IPS-11a (cell line): ENCODE measurements around the gene LAIR2.
"Not testable (repeated sequence)": the region's sequence is repeated elsewhere in the genome, so short reads cannot be mapped to it uniquely, and the experiment has no call there.

ENCODE experiments used
- H3K4me3 ChIP-seq: one replicate; pipeline ENCODE4 v1.5.1; 2013; ENCODE audit warnings: low read depth, low read length, control low read depth

The LAIR2 gene

DNA sequence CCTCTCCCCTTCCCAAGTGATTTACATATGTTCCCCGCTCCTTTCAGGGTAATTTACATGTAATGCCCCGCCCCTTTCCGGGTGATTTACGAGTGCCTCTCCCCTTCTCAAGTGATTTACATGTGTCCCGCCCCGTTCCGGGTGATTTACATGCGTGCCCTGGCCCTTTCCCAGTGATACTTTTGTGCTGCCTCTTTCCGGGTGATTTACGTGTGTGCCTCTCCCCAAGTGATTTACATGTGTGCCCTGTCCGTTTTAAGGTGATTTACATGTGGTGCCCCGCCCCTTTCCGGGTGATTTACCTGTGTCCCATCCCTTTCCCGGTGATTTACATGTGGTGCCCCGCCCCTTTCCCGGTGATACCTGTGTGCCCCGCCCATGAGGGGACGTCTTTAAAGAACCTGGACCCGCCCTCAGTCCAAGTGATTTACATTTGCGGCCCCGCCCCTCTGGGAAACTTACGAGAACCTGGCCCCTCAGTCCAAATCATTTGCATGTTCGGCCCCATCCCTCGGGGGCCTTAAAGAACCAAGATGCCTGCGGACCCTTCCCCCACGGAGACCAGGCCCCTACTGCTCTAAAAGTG, 38.5 kb upstream of the LAIR2 start:
- peak overlapping the region; percentile 60 for H3K4me3 ChIP-seq

GRCh38 chr19:54464630-54465425, 37.8 kb upstream of the LAIR2 start:
- H3K4me3 ChIP-seq, result peak overlapping the region; percentile 60

- H3K4me3 ChIP-seq, result no peak overlapping the region
Measured at GRCh38 chr19:54465426-54466109, 37.1 kb upstream of the LAIR2 start.

- H3K4me3 ChIP-seq, result not testable (repeated sequence)
Measured at GRCh38 chr19:54466110-54466480, 36.5 kb upstream of the LAIR2 start.

DNA sequence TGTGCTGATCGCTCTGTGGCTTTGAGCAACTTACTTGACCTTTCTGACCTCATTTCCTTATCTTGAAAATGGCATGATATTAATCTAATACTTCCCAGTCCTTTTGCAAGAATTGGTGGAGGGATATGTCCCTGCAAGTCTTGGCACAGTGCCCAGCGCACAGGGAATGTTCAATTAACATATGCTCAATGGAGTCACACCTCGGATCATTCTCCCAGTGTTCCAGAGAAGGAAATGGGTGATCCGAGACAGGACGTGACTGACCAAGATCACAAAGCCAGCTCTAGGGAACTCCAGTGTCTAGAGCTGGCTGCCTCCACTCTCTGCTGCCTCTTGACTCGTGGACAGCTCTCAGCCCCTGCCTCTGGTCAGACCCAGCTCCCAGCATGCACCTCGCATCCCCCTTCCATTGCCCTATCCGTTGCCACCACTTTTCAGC, 33.1 kb upstream of the LAIR2 start:
- H3K4me3 ChIP-seq, result no peak overlapping the region

DNA sequence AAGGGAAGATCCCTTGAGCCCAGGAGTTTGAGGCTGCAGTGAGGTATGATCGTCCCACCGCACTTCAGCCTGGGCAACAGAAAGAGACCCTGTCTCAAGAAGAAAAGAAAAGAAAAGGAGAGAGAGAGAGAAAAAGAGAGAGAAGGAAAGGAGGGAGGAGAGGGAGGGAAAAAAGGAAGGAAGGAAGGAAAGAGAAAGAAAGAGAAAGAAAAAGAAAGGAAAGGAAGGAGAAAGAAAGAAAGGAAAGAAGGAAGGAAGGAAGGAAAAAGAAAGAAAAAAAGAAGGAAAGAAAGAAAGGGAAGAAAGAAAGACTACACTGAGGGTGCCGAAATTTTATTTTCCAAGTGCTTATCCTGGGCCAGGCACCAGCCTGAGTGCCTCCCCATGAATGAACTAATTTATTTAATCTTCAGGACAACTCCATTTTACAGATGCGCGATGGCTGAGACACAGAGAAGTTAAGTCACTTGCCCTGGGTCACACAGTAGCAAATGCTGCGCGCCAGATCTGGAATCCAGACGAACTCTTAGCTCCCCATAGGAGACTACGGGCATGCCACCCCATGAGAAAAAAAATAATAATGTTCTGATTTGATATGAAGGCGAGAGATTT, 32.2 kb upstream of the LAIR2 start:
- H3K4me3 ChIP-seq, result no peak overlapping the region

GRCh38 chr19:54470991-54471782, 31.4 kb upstream of the LAIR2 start:
- H3K4me3 ChIP-seq, result peak overlapping the region; percentile 13

GRCh38 chr19:54473071-54473891, 29.4 kb upstream of the LAIR2 start, which contains the start of gene CDC42EP5:
CDC42EP5 (minus strand) TSS chr19:54473296; CDS start chr19:54465547, 7,749 bp downstream.
- H3K4me3 ChIP-seq, result no peak within 1 kb of the TSS

DNA sequence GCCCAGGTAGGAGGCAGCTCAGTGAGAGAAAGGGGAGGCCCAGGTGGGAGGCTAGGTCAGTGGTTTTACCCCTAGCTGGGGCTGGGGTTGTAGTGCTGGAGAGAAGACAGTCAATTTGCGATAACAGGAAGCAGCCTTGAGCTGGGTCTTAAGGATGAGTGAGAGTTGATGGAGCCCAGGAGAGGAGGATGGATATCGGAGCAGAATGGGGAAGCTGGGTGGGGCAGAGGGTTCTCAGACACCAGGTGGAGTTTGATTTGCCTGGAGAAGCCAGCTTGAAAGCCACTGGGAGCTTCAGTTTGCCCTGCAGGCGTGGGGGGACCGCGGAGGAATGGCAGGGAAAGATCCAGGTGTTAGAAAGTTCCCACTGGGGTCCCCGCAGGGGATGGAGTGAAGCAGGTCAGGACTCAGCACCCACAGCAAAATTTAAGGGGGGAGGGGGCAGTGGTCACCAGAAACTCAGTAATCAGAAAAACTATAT, 28.7 kb upstream of the LAIR2 start:
- no peak overlapping the region for H3K4me3 ChIP-seq

- no peak overlapping the region for H3K4me3 ChIP-seq
Measured at GRCh38 chr19:54475706-54476105, 26.9 kb upstream of the LAIR2 start.

GRCh38 chr19:54477650-54478049, 25.0 kb upstream of the LAIR2 start:
- H3K4me3 ChIP-seq, result no peak overlapping the region

- no peak overlapping the region for H3K4me3 ChIP-seq
Measured at GRCh38 chr19:54478677-54479266, 23.9 kb upstream of the LAIR2 start.

- H3K4me3 ChIP-seq, result no peak overlapping the region
Measured at GRCh38 chr19:54480051-54480450, 22.6 kb upstream of the LAIR2 start.

DNA sequence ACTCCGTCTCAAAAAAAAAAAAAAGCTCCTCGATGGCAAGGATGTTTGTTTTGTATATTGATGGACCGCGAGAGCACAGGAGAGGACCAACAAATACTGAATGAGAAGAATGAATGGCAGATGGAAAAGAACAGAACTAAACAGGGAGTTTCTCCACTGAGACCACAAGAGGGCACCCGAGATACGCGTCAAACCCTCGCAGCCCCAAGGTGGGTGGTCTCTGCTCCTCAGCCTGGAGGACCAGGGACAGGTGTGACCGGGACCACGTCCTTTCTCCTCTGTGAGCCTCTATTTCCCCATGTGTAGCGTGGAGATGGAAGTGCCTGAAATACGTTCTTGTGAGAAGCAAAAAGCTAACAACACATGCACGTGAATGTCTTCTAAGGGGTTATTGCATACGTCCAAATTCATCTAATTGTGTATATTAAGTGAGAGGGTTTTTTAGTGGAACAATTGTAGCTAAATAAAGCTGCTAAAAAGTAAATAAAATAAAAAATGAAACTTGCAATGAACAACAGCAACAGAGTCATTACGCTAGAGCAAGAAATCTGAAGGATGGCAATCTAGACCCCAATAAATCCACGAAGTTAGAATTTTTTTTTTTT, 21.2 kb upstream of the LAIR2 start:
- no peak overlapping the region for H3K4me3 ChIP-seq

DNA sequence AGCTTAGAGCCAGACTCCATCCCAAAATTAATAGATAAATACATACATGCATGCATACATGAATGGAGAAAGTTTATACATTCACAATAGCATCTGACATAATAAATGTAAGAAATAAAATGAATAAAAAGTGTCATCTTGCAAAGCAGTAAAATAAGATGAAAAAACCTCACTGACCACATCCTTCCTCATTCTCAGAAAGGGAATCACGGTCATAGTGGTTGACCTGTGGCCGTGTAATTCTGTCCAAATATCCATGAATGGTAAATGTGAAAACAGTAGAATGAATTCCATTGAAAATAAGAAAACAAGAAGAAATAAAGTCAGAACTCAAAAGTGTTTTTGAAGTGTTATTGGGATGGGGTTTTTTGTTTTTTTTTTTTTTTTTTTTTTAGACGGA, 19.7 kb upstream of the LAIR2 start:
- no peak overlapping the region for H3K4me3 ChIP-seq

- H3K4me3 ChIP-seq, result no peak overlapping the region
Measured at GRCh38 chr19:54484451-54484850, 18.2 kb upstream of the LAIR2 start.

DNA sequence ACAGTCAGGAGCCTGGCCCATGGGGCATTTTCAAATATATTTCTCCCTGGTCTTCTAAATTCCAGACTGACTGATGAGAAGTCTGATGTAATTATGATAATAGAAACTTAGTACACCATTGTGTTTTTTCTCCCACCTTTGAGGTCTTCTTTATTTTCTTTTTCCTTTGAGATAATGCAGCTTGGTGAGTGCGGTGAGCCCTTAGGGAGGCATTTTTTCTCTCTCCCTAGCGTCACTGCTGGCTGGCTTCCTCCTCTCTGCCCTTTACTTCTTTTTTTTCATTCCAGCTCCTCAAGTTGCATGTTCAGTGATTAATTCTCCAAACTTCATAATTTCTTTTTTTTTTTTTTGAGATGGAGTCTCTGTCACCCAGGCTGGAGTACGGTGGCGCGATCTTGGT, 16.8 kb upstream of the LAIR2 start:
- no peak overlapping the region for H3K4me3 ChIP-seq

- H3K4me3 ChIP-seq, result no peak overlapping the region
Measured at GRCh38 chr19:54489341-54489740, 13.3 kb upstream of the LAIR2 start.

GRCh38 chr19:54489766-54490165, 12.9 kb upstream of the LAIR2 start:
- no peak overlapping the region for H3K4me3 ChIP-seq
